Measurements from ENCODE around the gene PRKCA.

- TF ChIP-seq POLR2AphosphoS5 (IDR thresholded peaks at IDR 0.05; ENCODE audit: low read depth) (no peak), GABPA (IDR thresholded peaks at IDR 0.05; ENCODE audit: low read depth) (no peak), SPI1 (IDR thresholded peaks at IDR 0.05; ENCODE audit: borderline replicate concordance, low read depth) (no peak)
- TF ChIP-seq, protein P1, sequence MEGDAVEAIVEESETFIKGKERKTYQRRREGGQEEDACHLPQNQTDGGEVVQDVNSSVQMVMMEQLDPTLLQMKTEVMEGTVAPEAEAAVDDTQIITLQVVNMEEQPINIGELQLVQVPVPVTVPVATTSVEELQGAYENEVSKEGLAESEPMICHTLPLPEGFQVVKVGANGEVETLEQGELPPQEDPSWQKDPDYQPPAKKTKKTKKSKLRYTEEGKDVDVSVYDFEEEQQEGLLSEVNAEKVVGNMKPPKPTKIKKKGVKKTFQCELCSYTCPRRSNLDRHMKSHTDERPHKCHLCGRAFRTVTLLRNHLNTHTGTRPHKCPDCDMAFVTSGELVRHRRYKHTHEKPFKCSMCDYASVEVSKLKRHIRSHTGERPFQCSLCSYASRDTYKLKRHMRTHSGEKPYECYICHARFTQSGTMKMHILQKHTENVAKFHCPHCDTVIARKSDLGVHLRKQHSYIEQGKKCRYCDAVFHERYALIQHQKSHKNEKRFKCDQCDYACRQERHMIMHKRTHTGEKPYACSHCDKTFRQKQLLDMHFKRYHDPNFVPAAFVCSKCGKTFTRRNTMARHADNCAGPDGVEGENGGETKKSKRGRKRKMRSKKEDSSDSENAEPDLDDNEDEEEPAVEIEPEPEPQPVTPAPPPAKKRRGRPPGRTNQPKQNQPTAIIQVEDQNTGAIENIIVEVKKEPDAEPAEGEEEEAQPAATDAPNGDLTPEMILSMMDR (IDR thresholded peaks at IDR 0.05; ENCODE audit: insufficient read depth, low read length): no peak
- TF ChIP-seq, protein P2, sequence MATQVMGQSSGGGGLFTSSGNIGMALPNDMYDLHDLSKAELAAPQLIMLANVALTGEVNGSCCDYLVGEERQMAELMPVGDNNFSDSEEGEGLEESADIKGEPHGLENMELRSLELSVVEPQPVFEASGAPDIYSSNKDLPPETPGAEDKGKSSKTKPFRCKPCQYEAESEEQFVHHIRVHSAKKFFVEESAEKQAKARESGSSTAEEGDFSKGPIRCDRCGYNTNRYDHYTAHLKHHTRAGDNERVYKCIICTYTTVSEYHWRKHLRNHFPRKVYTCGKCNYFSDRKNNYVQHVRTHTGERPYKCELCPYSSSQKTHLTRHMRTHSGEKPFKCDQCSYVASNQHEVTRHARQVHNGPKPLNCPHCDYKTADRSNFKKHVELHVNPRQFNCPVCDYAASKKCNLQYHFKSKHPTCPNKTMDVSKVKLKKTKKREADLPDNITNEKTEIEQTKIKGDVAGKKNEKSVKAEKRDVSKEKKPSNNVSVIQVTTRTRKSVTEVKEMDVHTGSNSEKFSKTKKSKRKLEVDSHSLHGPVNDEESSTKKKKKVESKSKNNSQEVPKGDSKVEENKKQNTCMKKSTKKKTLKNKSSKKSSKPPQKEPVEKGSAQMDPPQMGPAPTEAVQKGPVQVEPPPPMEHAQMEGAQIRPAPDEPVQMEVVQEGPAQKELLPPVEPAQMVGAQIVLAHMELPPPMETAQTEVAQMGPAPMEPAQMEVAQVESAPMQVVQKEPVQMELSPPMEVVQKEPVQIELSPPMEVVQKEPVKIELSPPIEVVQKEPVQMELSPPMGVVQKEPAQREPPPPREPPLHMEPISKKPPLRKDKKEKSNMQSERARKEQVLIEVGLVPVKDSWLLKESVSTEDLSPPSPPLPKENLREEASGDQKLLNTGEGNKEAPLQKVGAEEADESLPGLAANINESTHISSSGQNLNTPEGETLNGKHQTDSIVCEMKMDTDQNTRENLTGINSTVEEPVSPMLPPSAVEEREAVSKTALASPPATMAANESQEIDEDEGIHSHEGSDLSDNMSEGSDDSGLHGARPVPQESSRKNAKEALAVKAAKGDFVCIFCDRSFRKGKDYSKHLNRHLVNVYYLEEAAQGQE (IDR thresholded peaks at IDR 0.05; ENCODE audit: insufficient replicate concordance, low read depth): no peak
Observed at GRCh38 chr17:66789961-66790437, 487.6 kb downstream of the PRKCA start.

Measured in HL-60 (cell line).